WERI-Rb-1 (cell line): ENCODE results near the gene EYS.
A peak's percentile ranks its signal among the peaks of the same experiment; 100 is the strongest.

Experiments
- DNase-seq: peaks from one replicate; pipeline ENCODE4 v3.0.0-alpha.2; 2020
- H3K27ac ChIP-seq: fragments of 250-450 bp; sonication (Bioruptor Pico); 2 replicates; pipeline ENCODE4 v1.5.1; 2020; ENCODE audit warnings: mild to moderate bottlenecking, moderate library complexity
- H3K27me3 ChIP-seq: fragments of 250-450 bp; sonication (Bioruptor Pico); 2 replicates; pipeline ENCODE4 v1.5.1; 2021; ENCODE audit warnings: mild to moderate bottlenecking, low read depth, moderate library complexity; ENCODE audit not compliant: insufficient read depth, severe bottlenecking
- H3K36me3 ChIP-seq: fragments of 250-450 bp; sonication (Bioruptor Pico); 2 replicates; pipeline ENCODE4 v1.5.1; 2020; ENCODE audit warnings: mild to moderate bottlenecking, moderate library complexity
- H3K4me3 ChIP-seq: 2 replicates; pipeline ENCODE4 v1.5.1; 2011; ENCODE audit warnings: low read depth, mild to moderate bottlenecking, control low read depth, low read length
- H3K9me3 ChIP-seq: fragments of 250-450 bp; sonication (Bioruptor Pico); 2 replicates; pipeline ENCODE4 v1.5.1; 2021; ENCODE audit warnings: mild to moderate bottlenecking, moderate library complexity; ENCODE audit not compliant: severe bottlenecking
- CTCF ChIP-seq: IDR thresholded peaks from 2 replicates; pipeline ENCODE4 v1.5.1; 2011; ENCODE audit warnings: low read depth, mild to moderate bottlenecking, control low read depth, inconsistent platforms, low read length

EYS gene

GRCh38 chr6:64290867-64291266, 1416.2 kb downstream of the EYS start:
- Histone ChIP-seq H3K27ac (no peak overlapping the region), H3K27me3 (no peaks in the 10 kb centered on the region), H3K4me3 (no peak overlapping the region), H3K9me3 (no peaks in the 10 kb centered on the region), H3K36me3 (no peaks in the 10 kb centered on the region)
- TF ChIP-seq CTCF, result no peak
- DNase-seq, result no peak

- Histone ChIP-seq H3K4me3 (no peak overlapping the region), H3K36me3 (no peaks in the 10 kb centered on the region), H3K27me3 (no peaks in the 10 kb centered on the region), H3K27ac (no peak overlapping the region), H3K9me3 (no peaks in the 10 kb centered on the region)
- no peak for DNase-seq
- TF ChIP-seq CTCF, result no peak
Observed at GRCh38 chr6:64289931-64290330, 1417.1 kb downstream of the EYS start.

GRCh38 chr6:64288351-64288750, 1418.7 kb downstream of the EYS start:
- no peak overlapping the region for H3K4me3 ChIP-seq
- no peak for TF ChIP-seq CTCF
- no peak for DNase-seq
- no peaks in the 10 kb centered on the region for H3K9me3 ChIP-seq
- no peak overlapping the region for H3K27ac ChIP-seq
- H3K27me3 ChIP-seq, result no peaks in the 10 kb centered on the region
- H3K36me3 ChIP-seq, result no peaks in the 10 kb centered on the region

- no peak overlapping the region for H3K4me3 ChIP-seq
- no peaks in the 10 kb centered on the region for H3K27me3 ChIP-seq
- no peaks in the 10 kb centered on the region for H3K9me3 ChIP-seq
- H3K27ac ChIP-seq, result no peak overlapping the region
- H3K36me3 ChIP-seq, result no peaks in the 10 kb centered on the region
- DNase-seq, result no peak
- no peak for TF ChIP-seq CTCF
Observed at GRCh38 chr6:64281167-64281566, 1425.9 kb downstream of the EYS start.

GRCh38 chr6:64280569-64280968, 1426.5 kb downstream of the EYS start:
- Histone ChIP-seq H3K27ac (no peak overlapping the region), H3K36me3 (no peaks in the 10 kb centered on the region), H3K9me3 (no peaks in the 10 kb centered on the region), H3K27me3 (no peaks in the 10 kb centered on the region), H3K4me3 (no peak overlapping the region)
- peak; percentile 46 for TF ChIP-seq CTCF
- DNase-seq, result peak; percentile 48

GRCh38 chr6:64270083-64270482, 1436.9 kb downstream of the EYS start:
- TF ChIP-seq CTCF, result no peak
- DNase-seq, result no peak
- no peak overlapping the region for H3K27ac ChIP-seq
- H3K27me3 ChIP-seq, result no peaks in the 10 kb centered on the region
- no peaks in the 10 kb centered on the region for H3K36me3 ChIP-seq
- H3K9me3 ChIP-seq, result no peaks in the 10 kb centered on the region
- no peak overlapping the region for H3K4me3 ChIP-seq
